Astrocyte of the spinal cord (primary cell): ENCODE data around the gene FNBP1L.
A peak's percentile ranks its signal among the peaks of the same experiment; 100 is the strongest.

Source experiments
- DNase-seq: peaks from one replicate; pipeline ENCODE4 v3.0.0; 2011; ENCODE audit warnings: low read depth, low spot score
- H3K4me3 ChIP-seq: 2 replicates; pipeline ENCODE4 v1.5.1; 2011; ENCODE audit warnings: low read depth, mild to moderate bottlenecking, low read length, moderate library complexity
- CTCF ChIP-seq: IDR thresholded peaks from 2 replicates; pipeline ENCODE4 v1.5.1; 2012; ENCODE audit warnings: low read depth, mild to moderate bottlenecking, low read length, inconsistent platforms
- in situ Hi-C: cut with HindIII; loops from 2 replicates; pipeline ENCODE4 v1.10.0; 2017; ENCODE audit warnings: low sequenced_read_pairs

Gene FNBP1L

GRCh38 chr1:93434987-93435386 lies 12.9 kb upstream of the FNBP1L start:
- no peak for DNase-seq
- in situ Hi-C loops = no loop called here
- TF ChIP-seq CTCF = no peak
- no peak overlapping the region for H3K4me3 ChIP-seq

- H3K4me3 ChIP-seq = no peak overlapping the region
- no peak for TF ChIP-seq CTCF
- DNase-seq = no peak
- in situ Hi-C loops = no loop called here
Measured at GRCh38 chr1:93435443-93435842, 12.5 kb upstream of the FNBP1L start.

GRCh38 chr1:93436496-93436895 lies 11.4 kb upstream of the FNBP1L start:
- no peak for DNase-seq
- in situ Hi-C loops = no loop called here
- H3K4me3 ChIP-seq = no peak overlapping the region
- TF ChIP-seq CTCF = no peak

GRCh38 chr1:93437976-93438605 lies 9.8 kb upstream of the FNBP1L start:
- peak; percentile 66 for DNase-seq
- in situ Hi-C loops = no loop called here
- H3K4me3 ChIP-seq = no peak overlapping the region
- TF ChIP-seq CTCF = peak; percentile 43

GRCh38 chr1:93438716-93439115 lies 9.2 kb upstream of the FNBP1L start:
- TF ChIP-seq CTCF = no peak
- no peak overlapping the region for H3K4me3 ChIP-seq
- no peak for DNase-seq
- in situ Hi-C loops = no loop called here

GRCh38 chr1:93440272-93440671 lies 7.6 kb upstream of the FNBP1L start:
- no peak for TF ChIP-seq CTCF
- no peak for DNase-seq
- H3K4me3 ChIP-seq = no peak overlapping the region
- in situ Hi-C loops = no loop called here
